ENCODE data around the gene RHOD. TPM values are rescaled to one million over a fixed set of nuclear protein-coding genes. Genes with fewer than 3 reads are reported as not detected.

RHOD gene
- total RNA-seq, 1 experiment from 2014 or later = 17.1 TPM

GRCh38 chr11:67098799-67099429 is 42.3 kb downstream of the RHOD start:
- no peak overlapping the region for H3K4me3 Mint-ChIP-seq (ENCODE audit: unreplicated experiment)
- no peak for TF ChIP-seq CTCF (IDR thresholded peaks at IDR 0.05; ENCODE audit: insufficient read depth in 1 of 2, low read depth in 1 of 2, low read length in 1 of 2, severe bottlenecking in 1 of 2, unreplicated experiment in 1 of 2)

GRCh38 chr11:67099831-67100324 is 43.2 kb downstream of the RHOD start:
- no peaks in the 10 kb centered on the region for H3K9me3 Mint-ChIP-seq (ENCODE audit: unreplicated experiment)
- no peaks in the 10 kb centered on the region for H3K36me3 Mint-ChIP-seq (ENCODE audit: insufficient read depth, unreplicated experiment)
- no peak overlapping the region for H3K4me3 ChIP-seq (ENCODE audit: low read depth, low read length)
- TF ChIP-seq CTCF (IDR thresholded peaks at IDR 0.05; ENCODE audit: insufficient read depth in 1 of 2, low read depth in 1 of 2, low read length in 1 of 2, severe bottlenecking in 1 of 2, unreplicated experiment in 1 of 2) = no peak
- no peak overlapping the region for H3K27ac Mint-ChIP-seq (ENCODE audit: unreplicated experiment)
- H3K9me3 ChIP-seq = no peaks in the 10 kb centered on the region
- H3K27me3 ChIP-seq (replicated peaks; ENCODE audit: control insufficient read depth, insufficient read depth, low read length) = no peaks in the 10 kb centered on the region
- H3K36me3 ChIP-seq (ENCODE audit: control insufficient read depth, insufficient read depth, low read length) = no peaks in the 10 kb centered on the region
- no peaks in the 10 kb centered on the region; the same call in 1 of the 2 replicates for H3K4me1 ChIP-seq
- DNase-seq = no peak
- ChIA-PET POLR2A (no interaction called here), CTCF (no interaction called here)
- no peaks in the 10 kb centered on the region for H3K27me3 Mint-ChIP-seq (ENCODE audit: insufficient read depth, unreplicated experiment)
- intact Hi-C loops (cut with micrococcal nuclease; ENCODE audit: unreplicated experiment) = no loop called here
- BruUV-seq (replicated peaks) = no TSS peak
- H3K4me3 Mint-ChIP-seq (ENCODE audit: unreplicated experiment) = no peak overlapping the region
- no peaks in the 10 kb centered on the region for H3K4me1 Mint-ChIP-seq (ENCODE audit: low read depth, unreplicated experiment)

More at GRCh38 chr11:67098799-67099429, 42.3 kb downstream of the RHOD start:
- Histone ChIP-seq H3K4me1 (no peaks in the 10 kb centered on the region; the same call in 1 of the 2 replicates), H3K9me3 (no peaks in the 10 kb centered on the region), H3K36me3 (ENCODE audit: control insufficient read depth, insufficient read depth, low read length) (no peaks in the 10 kb centered on the region), H3K27me3 (replicated peaks; ENCODE audit: control insufficient read depth, insufficient read depth, low read length) (no peaks in the 10 kb centered on the region), H3K4me3 (ENCODE audit: low read depth, low read length) (no peak overlapping the region)
- no TSS peak for BruUV-seq (replicated peaks)
- ChIA-PET POLR2A (no interaction called here), CTCF (interaction anchor here (0.6 kb wide), 1 partner anchor 22 kb away, joined by 3 read pairs; no protein-coding TSS in a partner anchor)
- H3K36me3 Mint-ChIP-seq (ENCODE audit: insufficient read depth, unreplicated experiment) = no peaks in the 10 kb centered on the region
- intact Hi-C loops (cut with micrococcal nuclease; ENCODE audit: unreplicated experiment) = no loop called here
- no peak overlapping the region for H3K27ac Mint-ChIP-seq (ENCODE audit: unreplicated experiment)
- H3K4me1 Mint-ChIP-seq (ENCODE audit: low read depth, unreplicated experiment) = no peaks in the 10 kb centered on the region
- no peaks in the 10 kb centered on the region for H3K9me3 Mint-ChIP-seq (ENCODE audit: unreplicated experiment)
- H3K27me3 Mint-ChIP-seq (ENCODE audit: insufficient read depth, unreplicated experiment) = no peaks in the 10 kb centered on the region
- DNase-seq = no peak

GRCh38 chr11:67102664-67103063 is 46.0 kb downstream of the RHOD start:
- DNase-seq = no peak
- H3K27me3 Mint-ChIP-seq (ENCODE audit: insufficient read depth, unreplicated experiment) = no peaks in the 10 kb centered on the region
- no peaks in the 10 kb centered on the region for H3K9me3 ChIP-seq
- no peak for TF ChIP-seq CTCF (IDR thresholded peaks at IDR 0.05; ENCODE audit: insufficient read depth in 1 of 2, low read depth in 1 of 2, low read length in 1 of 2, severe bottlenecking in 1 of 2, unreplicated experiment in 1 of 2)
- no peaks in the 10 kb centered on the region for H3K4me1 Mint-ChIP-seq (ENCODE audit: low read depth, unreplicated experiment)
- no peaks in the 10 kb centered on the region for H3K36me3 ChIP-seq (ENCODE audit: control insufficient read depth, insufficient read depth, low read length)
- no peak overlapping the region for H3K4me3 Mint-ChIP-seq (ENCODE audit: unreplicated experiment)
- no peaks in the 10 kb centered on the region for H3K27me3 ChIP-seq (replicated peaks; ENCODE audit: control insufficient read depth, insufficient read depth, low read length)
- no TSS peak for BruUV-seq (replicated peaks)
- ChIA-PET CTCF (no interaction called here), POLR2A (interaction anchor here (0.7 kb wide), 2 partner anchors 29 to 418 kb away, joined by 4 to 7 read pairs; no protein-coding TSS in a partner anchor)
- H3K4me3 ChIP-seq (ENCODE audit: low read depth, low read length) = no peak overlapping the region
- no peaks in the 10 kb centered on the region for H3K9me3 Mint-ChIP-seq (ENCODE audit: unreplicated experiment)
- no peak overlapping the region for H3K27ac Mint-ChIP-seq (ENCODE audit: unreplicated experiment)
- no peaks in the 10 kb centered on the region for H3K4me1 ChIP-seq
- H3K36me3 Mint-ChIP-seq (ENCODE audit: insufficient read depth, unreplicated experiment) = no peaks in the 10 kb centered on the region
- intact Hi-C loops (cut with micrococcal nuclease; ENCODE audit: unreplicated experiment) = no loop called here
